Measurements from ENCODE around the gene HIVEP3. TPM values are rescaled to one million over a fixed set of nuclear protein-coding genes. Genes with fewer than 3 reads are reported as not detected.

Gene HIVEP3
- total and polyA plus RNA-seq, 3 donors from 2014 or later: 4.8 to 7.3 (median 7.2) TPM

GRCh38 chr1:41621791-41622190 lies 296.9 kb downstream of the HIVEP3 start:
- no peaks in the 10 kb centered on the region for H3K27me3 ChIP-seq
- H3K4me1 ChIP-seq: peaks cover 7% of the 10 kb centered on the region
- intact Hi-C loops (cut with DNase I; ENCODE audit: low total_unique reads): no loop called here
- no peak for DNase-seq
- H3K9me3 ChIP-seq: no peaks in the 10 kb centered on the region
- no peak overlapping the region for H3K4me3 ChIP-seq
- WGBS, 2 donors: 86 to 100% methylated on average over 1 of the region's 1 CpG
- H3K36me3 ChIP-seq (ENCODE audit: low read depth, missing control alignments): no peaks in the 10 kb centered on the region
- no peak overlapping the region for H3K27ac ChIP-seq
- TF ChIP-seq POLR2A (IDR thresholded peaks at IDR 0.05) (no peak), CTCF (IDR thresholded peaks at IDR 0.05) (no peak)

- intact Hi-C loops (cut with DNase I; ENCODE audit: low total_unique reads): no loop called here
- no peaks in the 10 kb centered on the region for H3K9me3 ChIP-seq
- no peak overlapping the region for H3K27ac ChIP-seq
- DNase-seq: no peak
- no peaks in the 10 kb centered on the region for H3K27me3 ChIP-seq
- no peaks in the 10 kb centered on the region for H3K36me3 ChIP-seq (ENCODE audit: low read depth, missing control alignments)
- TF ChIP-seq CTCF (IDR thresholded peaks at IDR 0.05): no peak
- TF ChIP-seq POLR2A (IDR thresholded peaks at IDR 0.05): no peak
- 90 to 96% methylated on average over 5 of the region's 5 CpGs for WGBS, 2 donors
- H3K4me3 ChIP-seq: no peak overlapping the region
- peaks cover 7% of the 10 kb centered on the region for H3K4me1 ChIP-seq
These were observed 297.5 kb downstream of the HIVEP3 start for GRCh38 chr1:41621256-41621655.

- Histone ChIP-seq H3K9me3 (no peaks in the 10 kb centered on the region), H3K27me3 (no peaks in the 10 kb centered on the region), H3K4me3 (no peak overlapping the region), H3K27ac (no peak overlapping the region), H3K36me3 (ENCODE audit: low read depth, missing control alignments) (no peaks in the 10 kb centered on the region), H3K4me1 (peaks cover 7% of the 10 kb centered on the region)
- 92 to 94% methylated on average over 7 to 8 of the region's 9 CpGs for WGBS, 2 donors
- TF ChIP-seq CTCF (IDR thresholded peaks at IDR 0.05) (no peak), POLR2A (IDR thresholded peaks at IDR 0.05) (no peak)
- no peak for DNase-seq
- intact Hi-C loops (cut with DNase I; ENCODE audit: low total_unique reads): no loop called here
These were observed 298.2 kb downstream of the HIVEP3 start for GRCh38 chr1:41620365-41621169.

GRCh38 chr1:41619511-41620364 lies 299.0 kb downstream of the HIVEP3 start:
- no peaks in the 10 kb centered on the region for H3K27me3 ChIP-seq
- H3K4me1 ChIP-seq: peaks cover 7% of the 10 kb centered on the region
- no peaks in the 10 kb centered on the region for H3K9me3 ChIP-seq
- no peak overlapping the region for H3K4me3 ChIP-seq
- DNase-seq: no peak
- H3K36me3 ChIP-seq (ENCODE audit: low read depth, missing control alignments): no peaks in the 10 kb centered on the region
- WGBS, 2 donors: 87 to 88% methylated on average over 10 of the region's 10 CpGs
- no peak overlapping the region for H3K27ac ChIP-seq
- intact Hi-C loops (cut with DNase I; ENCODE audit: low total_unique reads): no loop called here
- no peak for TF ChIP-seq POLR2A (IDR thresholded peaks at IDR 0.05)
- no peak for TF ChIP-seq CTCF (IDR thresholded peaks at IDR 0.05)
